ENCODE measurements around the gene NRIP3.

DNA sequence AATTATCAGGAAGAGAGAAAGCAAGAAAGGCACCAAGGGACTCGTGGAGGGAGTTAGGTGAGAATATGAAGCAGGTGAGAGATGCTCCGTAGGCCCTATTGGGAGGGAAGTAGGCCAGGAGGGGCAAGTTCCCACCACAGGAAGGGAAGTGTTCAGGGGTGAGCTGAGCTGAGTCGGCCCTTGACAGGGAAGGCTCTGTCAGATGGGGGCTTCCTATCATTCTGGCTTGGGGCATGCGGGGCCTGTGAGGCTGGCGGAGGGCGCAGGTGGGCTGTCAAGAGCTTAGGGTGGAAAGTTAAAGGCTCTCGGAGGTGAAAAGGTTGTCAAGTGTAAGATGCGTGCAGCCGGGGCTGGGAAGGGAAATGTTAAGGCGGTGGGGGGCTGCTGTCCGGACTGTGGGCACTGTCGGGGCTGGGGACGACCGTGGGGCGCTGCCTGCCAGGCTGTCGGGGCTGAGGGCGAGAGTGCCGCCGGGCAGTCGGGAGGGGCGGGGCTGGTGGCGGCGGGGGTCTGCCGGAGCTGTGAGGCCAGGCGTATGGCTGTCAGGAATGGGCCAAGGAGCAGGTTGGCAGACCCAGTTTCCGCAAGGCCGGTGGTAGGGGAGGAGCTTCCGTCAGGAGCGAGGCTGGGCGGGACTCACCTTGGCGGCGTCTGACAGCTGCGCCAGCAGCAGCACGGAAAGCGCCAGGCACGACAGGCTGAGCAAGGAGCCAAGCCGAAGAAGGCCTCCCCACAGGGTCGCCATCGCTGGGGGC lies 40.1 kb downstream of the NRIP3 start:
- TF ChIP-seq ARNT (IDR thresholded peaks at IDR 0.05) = no peak
- TF ChIP-seq ELF4 (IDR thresholded peaks at IDR 0.05) = no peak

Measured in HEK293T (cell line).